ENCODE data around the gene TNFAIP8.

GRCh38 chr5:119420169-119420568 lies 64.3 kb downstream of the TNFAIP8 start:
- TF ChIP-seq TAF1 (IDR thresholded peaks at IDR 0.05; ENCODE audit: borderline replicate concordance, low read depth, low read length) = no peak
- TF ChIP-seq POLR2AphosphoS5 (IDR thresholded peaks at IDR 0.05; ENCODE audit: low read depth, low read length) = no peak
- no peak for TF ChIP-seq POLR2A (IDR thresholded peaks at IDR 0.05; ENCODE audit: low read depth, low read length)
